HepG2 (cell line): ENCODE results near the gene ZIC2. TPM values are rescaled to one million over a fixed set of nuclear protein-coding genes. Genes with fewer than 3 reads are reported as not detected.

Source experiments
- ATAC-seq: fragments of 200-7000 bp; cut with Tn5 transposase; 3 replicates; pipeline ENCODE4 v1.9.1; 2020; ENCODE audit warnings: mild to moderate bottlenecking, moderate library complexity
- BruUV-seq: library from RNA; stranded (reverse); fragments of 400-500 nt; replicated peaks from 2 replicates; lab custom pipeline; 2021; lab: Mats Ljungman, UMichigan
- CTCF ChIA-PET: fragments of 300-600 bp; formaldehyde crosslinking; extraction: SDS; loops from one replicate; lab custom pipeline; 2021; ENCODE audit warnings: low total read pairs, inconsistent platforms, low intra/inter-chr PET ratio; lab: Yijun Ruan, JAX
- POLR2A ChIA-PET: fragments of 350-600 bp; sonication (Branson Sonifier 250); formaldehyde crosslinking; loops from one replicate; lab custom pipeline; 2020; ENCODE audit warnings: antibody characterized with exemption, inconsistent platforms; lab: Yijun Ruan, JAX
- DNase-seq: peaks from one replicate; pipeline ENCODE4 v3.0.0-alpha.2; 2015; ENCODE audit warnings: low spot score
- FAIRE-seq: peaks from 3 replicates; lab custom pipeline; 2011; peaks lifted over from hg19 to GRCh38; lab: Jason Lieb, UNC
- H2AFZ ChIP-seq: one replicate; pipeline ENCODE4 v1.6.1; 2011; ENCODE audit warnings: low read length, inconsistent platforms
- H3K27ac ChIP-seq: fragments of 300-600 bp; 3 replicates; pipeline ENCODE4 v1.8.0; 2011; ENCODE audit warnings: mixed run types, mild to moderate bottlenecking, mixed read lengths, low read length, inconsistent platforms; ENCODE audit not compliant: insufficient read depth; ENCODE audit errors: extremely low read length
- H3K27me3 ChIP-seq, 2 experiments: fragments of 200-600 bp in 1 of 2; 2 replicates in 1 of 2; 3 replicates in 1 of 2; pipeline versions ENCODE4 v1.6.0 to v1.8.0; 2011; ENCODE audit warnings: low read length in 2 of 2, mild to moderate bottlenecking in 2 of 2, moderate library complexity in 2 of 2, inconsistent platforms in 1 of 2; ENCODE audit not compliant: insufficient read depth in 2 of 2, control insufficient read depth in 1 of 2
- H3K36me3 ChIP-seq, 2 experiments: fragments of 200-600 bp in 1 of 2; replicated peaks in 1 of 2; 2 replicates in 1 of 2; 3 replicates in 1 of 2; pipeline versions ENCODE4 v1.5.1 to v1.8.0; 2011; ENCODE audit warnings: low read length in 2 of 2, inconsistent platforms in 1 of 2; ENCODE audit not compliant: insufficient read depth in 2 of 2, control insufficient read depth in 1 of 2
- H3K4me1 ChIP-seq: 2 replicates; pipeline ENCODE4 v1.5.1; 2012; ENCODE audit warnings: low read length, inconsistent platforms; ENCODE audit not compliant: insufficient read depth
- H3K4me2 ChIP-seq: 2 replicates; pipeline ENCODE4 v1.6.0; 2011; ENCODE audit warnings: low read depth, low read length, inconsistent platforms
- H3K4me3 ChIP-seq, 3 experiments: fragments of 200-600 bp in 1 of 3; sonication (generic), shearing (Covaris generic) in 1 of 3; replicated peaks in 1 of 3; 2 replicates each; pipeline ENCODE4 v1.5.1; 2011 to 2016; ENCODE audit warnings: low read length in 3 of 3, inconsistent platforms in 2 of 3, low read depth in 2 of 3, mild to moderate bottlenecking in 2 of 3, control low read depth in 1 of 3, mixed read lengths in 1 of 3; ENCODE audit not compliant: insufficient read depth in 1 of 3
- H3K79me2 ChIP-seq: one replicate; pipeline ENCODE4 v1.6.1; 2011; ENCODE audit warnings: low read length, inconsistent platforms; ENCODE audit not compliant: insufficient read depth
- H3K9ac ChIP-seq: 2 replicates; pipeline ENCODE4 v1.6.0; 2011; ENCODE audit warnings: mild to moderate bottlenecking, low read depth, low read length, inconsistent platforms; ENCODE audit not compliant: insufficient read depth
- H3K9me3 ChIP-seq: 2 replicates; pipeline ENCODE4 v1.5.1; 2012; ENCODE audit warnings: mild to moderate bottlenecking, low read length
- H4K20me1 ChIP-seq: 2 replicates; pipeline ENCODE4 v1.6.0; 2011; ENCODE audit warnings: inconsistent platforms, mild to moderate bottlenecking, low read length, moderate library complexity; ENCODE audit not compliant: insufficient read depth
- ARID5B ChIP-seq: IDR thresholded peaks from 2 replicates; pipeline ENCODE4 v1.4.0; 2020; ENCODE audit warnings: mild to moderate bottlenecking, missing genetic modification reagents
- CHD2 ChIP-seq: IDR thresholded peaks from 2 replicates; pipeline ENCODE4 v1.6.1; 2011; ENCODE audit warnings: low read depth, low read length, improper control_type of control experiment
- GPN1 ChIP-seq: sonication (generic); formaldehyde crosslinking; IDR thresholded peaks from 2 replicates; pipeline ENCODE4 v1.5.1; 2020; ENCODE audit warnings: missing genetic modification reagents, borderline replicate concordance
- HBP1 ChIP-seq: IDR thresholded peaks from 2 replicates; pipeline ENCODE4 v1.6.1; 2016; ENCODE audit warnings: low read depth, control low read depth
- NBN ChIP-seq: fragments of 450-650 bp; conservative IDR thresholded peaks from 2 replicates; pipeline ENCODE4 v1.6.1; 2017
- PRMT3 ChIP-seq: sonication (generic); formaldehyde crosslinking; IDR thresholded peaks from 2 replicates; pipeline ENCODE4 v1.8.1; 2022; ENCODE audit warnings: low read depth, mild to moderate bottlenecking, moderate library complexity, missing genetic modification reagents, borderline replicate concordance
- SMYD3 ChIP-seq: sonication (generic); formaldehyde crosslinking; IDR thresholded peaks from 2 replicates; pipeline ENCODE4 v1.8.1; 2023; ENCODE audit warnings: mild to moderate bottlenecking, missing genetic modification reagents
- THAP9 ChIP-seq: sonication (generic); formaldehyde crosslinking; IDR thresholded peaks from 2 replicates; pipeline ENCODE4; 2020; ENCODE audit warnings: missing genetic modification reagents, mild to moderate bottlenecking, borderline replicate concordance
- ZFP36L2 ChIP-seq: sonication (generic); formaldehyde crosslinking; IDR thresholded peaks from 2 replicates; pipeline ENCODE4 v1.4.0; 2020; ENCODE audit warnings: missing genetic modification reagents
- ZFP91 ChIP-seq: sonication (generic); formaldehyde crosslinking; IDR thresholded peaks from 2 replicates; pipeline ENCODE4 v1.9.0; 2022; ENCODE audit warnings: missing genetic modification reagents, mild to moderate bottlenecking, borderline replicate concordance
- ZNF251 ChIP-seq: sonication (generic); formaldehyde crosslinking; IDR thresholded peaks from 2 replicates; pipeline ENCODE4 v1.9.0; 2021; ENCODE audit warnings: mild to moderate bottlenecking, missing genetic modification reagents
- ZNF414 ChIP-seq: sonication (generic); formaldehyde crosslinking; IDR thresholded peaks from 2 replicates; pipeline ENCODE4 v1.5.0; 2020; ENCODE audit warnings: missing genetic modification reagents
- ZNF616 ChIP-seq: sonication (generic); formaldehyde crosslinking; IDR thresholded peaks from 2 replicates; pipeline ENCODE4 v1.5.0; 2020; ENCODE audit warnings: low read depth, mild to moderate bottlenecking, missing genetic modification reagents
- WGBS: methylation state at CpG from one replicate; pipeline ENCODE4 v1.1.6; 2017; ENCODE audit warnings: low lambda C conversion rate; 5-methylcytosine and 5-hydroxymethylcytosine counted together
- in situ Hi-C: cut with HindIII; loops from 2 replicates; pipeline ENCODE4 v1.10.0; 2017; ENCODE audit warnings: low pct_unique_long_range_greater_than_20kb; ENCODE audit not compliant: extremely low pct_ligation_motif_present
- intact Hi-C: fragments of 100-400 bp; cut with micrococcal nuclease; formaldehyde crosslinking; loops from one replicate; pipeline ENCODE4 v1.10.0; 2022; ENCODE audit not compliant: unreplicated experiment
- polyA plus RNA-seq, 8 experiments: library from polyadenylated mRNA; depleted of rRNA in 3 of 8; stranded (reverse) in 7 of 8; unstranded in 1 of 8; fragments of >200 nt; fragmentation: Illumina TruSeq in 4 of 8; extraction: Trizol in 4 of 8; gene quantifications; 2 replicates each; pipeline versions ENCODE4 v1.2.1 to v1.2.3, GENCODE V29; 2011 to 2016; ENCODE audit warnings: low read depth in 4 of 8, missing spikeins in 1 of 8, mixed read lengths in 1 of 8; ENCODE audit not compliant: insufficient read depth in 1 of 8
- total RNA-seq, 5 experiments: library from RNA; depleted of rRNA; stranded (reverse); fragments of >200 nt; fragmentation: Illumina TruSeq; extraction: Trizol; gene quantifications; 2 replicates each; pipeline ENCODE4 v1.2.3, GENCODE V29; 2016; ENCODE audit warnings: low read depth in 1 of 5

Gene ZIC2
- total and polyA plus RNA-seq, 2 of the 13 experiments (the other 11 are each of a cell fraction or from before 2014, with no cell fraction given) = 0.13 TPM; not detected in 1

- Histone ChIP-seq H3K79me2 (no peaks in the 10 kb centered on the region), H3K4me1 (peaks cover under 1% of the 10 kb centered on the region; the same call in 1 of the 2 replicates), H4K20me1 (no peaks in the 10 kb centered on the region), H3K27me3 (peaks cover 3 to 11% of the 10 kb centered on the region in 2 experiments; a peak in 4 of 5 replicates), H3K4me2 (no peak overlapping the region), H3K36me3 (no peaks in the 10 kb centered on the region), H3K9me3 (no peaks in the 10 kb centered on the region), H3K9ac (no peak overlapping the region), H2AFZ (no peak overlapping the region), H3K27ac (no peak overlapping the region), H3K4me3 (no peak overlapping the region)
- ATAC-seq (no peak), DNase-seq (no peak), FAIRE-seq (no peak)
- ChIA-PET CTCF (no interaction called here), POLR2A (no interaction called here)
- in situ Hi-C loops (no loop called here), intact Hi-C loops (no loop called here)
- no TSS peak for BruUV-seq
- WGBS = 28% methylated on average over 8 of the region's 8 CpGs
- no peak for TF ChIP-seq THAP9 (CRISPR knock-in tag)
- no peak for TF ChIP-seq ZFP36L2 (CRISPR knock-in tag)
- no peak for TF ChIP-seq GPN1 (CRISPR knock-in tag)
- no peak for TF ChIP-seq CHD2
- no peak for TF ChIP-seq PRMT3 (CRISPR knock-in tag)
- TF ChIP-seq ZNF414 = no peak
- no peak for TF ChIP-seq NBN
- TF ChIP-seq ARID5B (CRISPR knock-in tag) = no peak
- TF ChIP-seq ZNF251 (CRISPR knock-in tag) = no peak
- no peak for TF ChIP-seq HBP1
- no peak for TF ChIP-seq ZNF616 (CRISPR knock-in tag)
- TF ChIP-seq SMYD3 (CRISPR knock-in tag) = no peak
- TF ChIP-seq ZFP91 (CRISPR knock-in tag) = no peak
These were observed 15.3 kb upstream of the ZIC2 start for GRCh38 chr13:99966064-99966805.
